ENCODE measurements around the gene TMEM178B.

Gene TMEM178B

DNA sequence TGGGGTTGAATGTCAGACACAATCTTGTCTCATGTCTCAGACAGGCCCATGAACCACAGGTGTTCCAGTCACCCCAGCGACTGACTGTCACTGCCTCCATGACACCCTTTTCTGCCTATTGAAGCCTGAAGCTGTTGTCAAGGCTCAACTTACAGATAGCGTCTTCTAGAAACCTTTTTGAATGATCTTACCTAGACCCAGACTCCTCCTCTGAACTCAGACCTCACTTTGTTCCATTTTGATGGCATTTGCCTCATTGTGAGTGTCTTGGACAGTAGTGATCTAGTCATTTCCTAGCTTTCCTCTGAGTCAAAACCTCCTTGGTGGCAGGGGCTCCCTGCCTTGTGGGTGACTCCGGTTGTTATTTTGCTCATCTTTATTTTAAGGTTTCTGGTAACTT, 379.0 kb downstream of the TMEM178B start:
- TF ChIP-seq, protein P1, sequence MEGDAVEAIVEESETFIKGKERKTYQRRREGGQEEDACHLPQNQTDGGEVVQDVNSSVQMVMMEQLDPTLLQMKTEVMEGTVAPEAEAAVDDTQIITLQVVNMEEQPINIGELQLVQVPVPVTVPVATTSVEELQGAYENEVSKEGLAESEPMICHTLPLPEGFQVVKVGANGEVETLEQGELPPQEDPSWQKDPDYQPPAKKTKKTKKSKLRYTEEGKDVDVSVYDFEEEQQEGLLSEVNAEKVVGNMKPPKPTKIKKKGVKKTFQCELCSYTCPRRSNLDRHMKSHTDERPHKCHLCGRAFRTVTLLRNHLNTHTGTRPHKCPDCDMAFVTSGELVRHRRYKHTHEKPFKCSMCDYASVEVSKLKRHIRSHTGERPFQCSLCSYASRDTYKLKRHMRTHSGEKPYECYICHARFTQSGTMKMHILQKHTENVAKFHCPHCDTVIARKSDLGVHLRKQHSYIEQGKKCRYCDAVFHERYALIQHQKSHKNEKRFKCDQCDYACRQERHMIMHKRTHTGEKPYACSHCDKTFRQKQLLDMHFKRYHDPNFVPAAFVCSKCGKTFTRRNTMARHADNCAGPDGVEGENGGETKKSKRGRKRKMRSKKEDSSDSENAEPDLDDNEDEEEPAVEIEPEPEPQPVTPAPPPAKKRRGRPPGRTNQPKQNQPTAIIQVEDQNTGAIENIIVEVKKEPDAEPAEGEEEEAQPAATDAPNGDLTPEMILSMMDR (IDR thresholded peaks at IDR 0.05; ENCODE audit: borderline replicate concordance, control extremely low read depth, extremely low read depth, insufficient read depth, missing control alignments), result no peak
- no peak for DNase-seq (ENCODE audit: low spot score)
- in situ Hi-C loops (cut with MboI; ENCODE audit: low sequenced_read_pairs, unreplicated experiment), result no loop called here

DNA sequence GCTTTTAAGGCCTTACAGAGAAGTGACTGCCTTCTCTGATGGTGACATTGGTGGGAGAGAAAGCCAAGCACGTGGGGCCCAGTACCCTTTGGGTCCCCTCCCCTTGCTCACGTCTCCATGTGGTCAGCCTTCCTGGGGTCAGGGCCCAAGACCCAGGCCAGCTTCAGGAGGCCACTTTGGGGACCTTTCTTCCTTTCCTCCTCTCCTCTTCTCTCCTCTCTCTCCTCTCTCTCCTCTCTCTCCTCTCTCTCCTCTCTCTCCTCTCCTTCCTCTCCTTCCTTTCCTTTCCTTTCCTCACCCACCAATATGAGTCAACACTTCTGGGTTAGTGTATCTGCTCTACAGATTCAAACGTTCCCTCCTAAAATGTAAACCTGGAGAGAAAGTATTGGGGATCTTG, 380.5 kb downstream of the TMEM178B start:
- in situ Hi-C loops (cut with MboI; ENCODE audit: low sequenced_read_pairs, unreplicated experiment), result no loop called here
- no peak for DNase-seq (ENCODE audit: low spot score)
- TF ChIP-seq, protein P1 (IDR thresholded peaks at IDR 0.05; ENCODE audit: borderline replicate concordance, control extremely low read depth, extremely low read depth, insufficient read depth, missing control alignments), result no peak

DNA sequence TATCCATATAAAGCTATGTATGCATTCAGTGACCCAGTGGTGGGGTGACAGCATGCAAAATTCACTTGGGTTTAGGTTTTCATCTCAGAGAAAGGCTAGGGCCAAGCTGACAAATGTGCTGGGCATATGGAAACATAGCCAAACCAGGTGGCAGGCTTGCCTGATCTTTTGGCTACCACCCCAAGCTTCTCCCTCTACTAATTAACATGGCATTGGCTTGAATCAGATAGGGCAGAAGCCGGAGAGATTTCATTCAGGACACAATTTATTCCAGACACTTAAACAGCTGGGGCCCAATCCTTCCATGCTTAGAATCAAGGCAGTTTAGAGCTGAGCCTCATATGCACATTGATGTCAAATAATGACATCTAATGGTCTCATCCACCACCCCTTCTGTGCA, 381.9 kb downstream of the TMEM178B start:
- TF ChIP-seq, protein P1 (IDR thresholded peaks at IDR 0.05; ENCODE audit: borderline replicate concordance, control extremely low read depth, extremely low read depth, insufficient read depth, missing control alignments), result no peak
- in situ Hi-C loops (cut with MboI; ENCODE audit: low sequenced_read_pairs, unreplicated experiment), result no loop called here
- no peak for DNase-seq (ENCODE audit: low spot score)

DNA sequence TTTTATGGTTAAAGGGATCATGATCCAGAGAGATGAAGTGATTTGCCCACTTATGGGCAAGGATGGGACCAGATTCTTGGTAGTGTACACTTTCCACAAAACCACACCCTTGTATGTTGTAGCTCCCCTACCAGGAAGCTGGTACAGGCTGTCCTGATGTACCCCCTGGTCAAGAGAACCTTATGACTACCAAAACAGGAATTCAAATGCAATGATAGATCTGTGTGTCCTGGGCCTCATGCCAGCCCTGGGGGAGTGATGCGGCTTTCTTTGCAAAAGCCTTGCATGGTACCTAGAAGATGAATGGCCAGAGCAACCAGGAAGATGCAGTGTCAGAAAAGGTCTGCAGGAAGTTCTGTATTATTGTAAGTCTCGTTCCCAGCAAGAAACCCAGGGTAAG, 382.4 kb downstream of the TMEM178B start:
- DNase-seq (ENCODE audit: low spot score), result no peak
- in situ Hi-C loops (cut with MboI; ENCODE audit: low sequenced_read_pairs, unreplicated experiment), result no loop called here
- TF ChIP-seq, protein P1 (IDR thresholded peaks at IDR 0.05; ENCODE audit: borderline replicate concordance, control extremely low read depth, extremely low read depth, insufficient read depth, missing control alignments), result no peak

DNA sequence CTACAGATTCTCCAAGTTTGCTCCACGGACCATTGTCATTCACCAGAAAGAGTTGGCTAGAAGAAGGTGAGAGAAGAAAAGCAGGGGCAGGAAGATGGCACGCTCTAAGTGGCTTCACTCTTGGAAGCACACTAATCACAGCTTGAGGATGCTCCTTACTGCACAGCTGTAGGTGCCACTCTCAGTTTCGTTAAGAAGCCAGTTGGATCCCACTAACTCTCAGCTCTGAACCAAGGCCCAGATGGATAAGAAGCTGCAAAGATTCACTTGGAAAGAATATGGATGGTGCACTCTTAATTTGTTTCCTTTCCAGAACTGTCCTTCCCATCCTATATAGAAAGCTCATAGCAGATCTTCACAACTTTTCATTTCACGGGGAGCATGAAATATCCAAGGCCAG, 382.8 kb downstream of the TMEM178B start:
- TF ChIP-seq, protein P1 (IDR thresholded peaks at IDR 0.05; ENCODE audit: borderline replicate concordance, control extremely low read depth, extremely low read depth, insufficient read depth, missing control alignments), result no peak
- in situ Hi-C loops (cut with MboI; ENCODE audit: low sequenced_read_pairs, unreplicated experiment), result no loop called here
- no peak for DNase-seq (ENCODE audit: low spot score)

DNA sequence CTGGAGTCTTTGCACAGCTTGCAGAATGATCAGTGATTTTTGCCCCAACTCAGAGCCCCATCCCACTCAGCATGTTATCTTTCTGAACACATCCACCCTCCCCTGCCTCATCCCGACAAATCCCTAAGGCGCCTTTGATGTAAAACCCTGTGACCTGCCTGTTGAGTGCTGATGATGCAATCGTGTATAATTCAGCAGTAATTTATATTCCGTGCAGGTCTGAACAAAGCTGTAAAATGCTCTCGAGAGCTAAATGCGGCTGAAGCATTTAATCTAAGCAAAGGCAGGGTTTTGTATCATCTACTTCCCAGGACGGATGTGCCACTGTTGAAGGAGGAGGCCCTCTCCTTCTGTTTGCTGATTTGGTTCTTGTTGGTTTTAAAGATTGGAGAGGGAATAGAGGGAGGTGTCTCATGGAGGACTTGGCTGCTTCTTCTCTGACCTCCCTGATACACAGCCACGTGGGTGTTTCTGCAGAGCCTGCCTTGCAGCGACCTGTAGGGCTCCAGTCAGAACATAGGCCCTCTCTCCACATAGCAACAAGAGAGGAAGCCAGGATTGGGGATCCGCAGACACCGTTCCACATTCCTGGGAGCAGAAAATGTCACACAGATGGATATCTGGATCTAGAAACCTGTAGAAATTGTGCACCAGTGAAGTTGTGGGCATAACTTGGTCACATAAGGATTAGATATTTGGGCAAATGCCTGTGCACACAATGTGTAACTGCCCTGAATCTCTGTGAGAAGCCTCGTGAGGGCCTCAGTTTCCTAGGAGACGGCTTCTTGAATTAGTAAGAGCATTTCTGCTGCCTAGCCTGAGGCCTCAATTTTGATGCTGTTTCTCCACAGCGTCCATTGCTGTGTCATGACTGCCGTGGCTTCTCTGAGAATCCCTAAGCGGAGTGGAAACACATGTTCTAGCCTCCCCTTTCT, 387.2 kb downstream of the TMEM178B start:
- DNase-seq (ENCODE audit: low spot score), result no peak
- TF ChIP-seq, protein P1 (IDR thresholded peaks at IDR 0.05; ENCODE audit: borderline replicate concordance, control extremely low read depth, extremely low read depth, insufficient read depth, missing control alignments), result no peak
- in situ Hi-C loops (cut with MboI; ENCODE audit: low sequenced_read_pairs, unreplicated experiment), result no loop called here

All from GM13976 (cell line).